Astrocyte (in vitro differentiated cells and primary cell): ENCODE results near the gene GDPD1. TPM values are rescaled to one million over a fixed set of nuclear protein-coding genes. Genes with fewer than 3 reads are reported as not detected.
"Not testable (repeated sequence)": the region's sequence is repeated elsewhere in the genome, so short reads cannot be mapped to it uniquely, and the experiment has no call there.

Source experiments
- DNase-seq: peaks from one replicate; pipeline ENCODE4 v3.0.0-alpha.2; 2010; ENCODE audit warnings: low read depth
- FAIRE-seq: peaks from 2 replicates; lab custom pipeline; 2011; peaks lifted over from hg19 to GRCh38; lab: Jason Lieb, UNC
- H2AFZ ChIP-seq: 2 replicates; pipeline ENCODE4 v1.6.0; 2012; ENCODE audit warnings: low read depth, low read length, inconsistent platforms
- H3K27ac ChIP-seq: 2 replicates; pipeline ENCODE4 v1.5.1; 2011; ENCODE audit warnings: low read depth, low read length, inconsistent platforms
- H3K27me3 ChIP-seq: 2 replicates; pipeline ENCODE4 v1.6.0; 2011; ENCODE audit warnings: low read length, inconsistent platforms; ENCODE audit not compliant: insufficient read depth
- H3K36me3 ChIP-seq: 2 replicates; pipeline ENCODE4 v1.5.1; 2011; ENCODE audit warnings: low read length, inconsistent platforms; ENCODE audit not compliant: insufficient read depth
- H3K4me1 ChIP-seq: 2 replicates; pipeline ENCODE4 v1.5.1; 2011; ENCODE audit warnings: low read length, inconsistent platforms; ENCODE audit not compliant: insufficient read depth
- H3K4me2 ChIP-seq: 2 replicates; pipeline ENCODE4 v1.6.0; 2012; ENCODE audit warnings: low read length, inconsistent platforms
- H3K4me3 ChIP-seq: 2 replicates; pipeline ENCODE4 v1.5.1; 2011; ENCODE audit warnings: low read depth, mild to moderate bottlenecking, low read length, inconsistent platforms; ENCODE audit not compliant: insufficient read depth
- H3K79me2 ChIP-seq: 2 replicates; pipeline ENCODE4 v1.6.0; 2012; ENCODE audit warnings: mild to moderate bottlenecking, low read length, inconsistent platforms; ENCODE audit not compliant: insufficient read depth
- H3K9ac ChIP-seq: 2 replicates; pipeline ENCODE4 v1.6.0; 2012; ENCODE audit warnings: mild to moderate bottlenecking, low read length, inconsistent platforms
- H3K9me3 ChIP-seq: 2 replicates; pipeline ENCODE4 v1.5.1; 2012; ENCODE audit warnings: low read depth, mild to moderate bottlenecking, low read length, inconsistent platforms; ENCODE audit not compliant: insufficient read depth
- H4K20me1 ChIP-seq: 2 replicates; pipeline ENCODE4 v1.6.0; 2012; ENCODE audit warnings: low read length, inconsistent platforms; ENCODE audit not compliant: insufficient read depth
- H3K27ac Mint-ChIP-seq: one replicate; pipeline ENCODE4 v1.8.0; 2021; ENCODE audit warnings: mild to moderate bottlenecking, mixed read lengths; ENCODE audit not compliant: unreplicated experiment
- H3K27me3 Mint-ChIP-seq: one replicate; pipeline ENCODE4 v1.8.0; 2021; ENCODE audit warnings: low read depth, mixed read lengths; ENCODE audit not compliant: unreplicated experiment
- H3K36me3 Mint-ChIP-seq: one replicate; pipeline ENCODE4 v1.8.0; 2021; ENCODE audit warnings: low read depth, mixed read lengths; ENCODE audit not compliant: unreplicated experiment
- H3K4me1 Mint-ChIP-seq: one replicate; pipeline ENCODE4 v1.8.0; 2021; ENCODE audit warnings: low read depth, mixed read lengths; ENCODE audit not compliant: unreplicated experiment
- H3K4me3 Mint-ChIP-seq: one replicate; pipeline ENCODE4 v1.8.0; 2021; ENCODE audit warnings: mild to moderate bottlenecking, moderate library complexity, mixed read lengths; ENCODE audit not compliant: unreplicated experiment
- H3K9me3 Mint-ChIP-seq: one replicate; pipeline ENCODE4 v1.8.0; 2021; ENCODE audit warnings: mild to moderate bottlenecking, mixed read lengths; ENCODE audit not compliant: unreplicated experiment
- CTCF ChIP-seq: IDR thresholded peaks from 2 replicates; pipeline ENCODE4 v1.5.1; 2011; ENCODE audit warnings: low read depth, mild to moderate bottlenecking, inconsistent platforms, low read length, moderate library complexity; ENCODE audit not compliant: insufficient read depth
- EZH2 ChIP-seq: IDR thresholded peaks from 2 replicates; pipeline ENCODE4 v1.6.1; 2012; ENCODE audit warnings: mild to moderate bottlenecking, low read length, inconsistent platforms; ENCODE audit not compliant: insufficient read depth
- total RNA-seq: library from RNA; stranded (reverse); gene quantifications from 2 replicates; pipeline ENCODE4 v1.2.1, GENCODE V29; 2021

The GDPD1 gene
- total RNA-seq, 1 donor from 2014 or later: 4.2 TPM

GRCh38 chr17:59174671-59175070 lies 45.6 kb upstream of the GDPD1 start:
- Histone ChIP-seq H3K79me2 (peaks cover 51% of the 10 kb centered on the region), H3K4me1 (no peaks in the 10 kb centered on the region), H3K27ac (no peak overlapping the region), H3K4me2 (no peak overlapping the region), H3K36me3 (peaks cover 9% of the 10 kb centered on the region), H3K4me3 (no peak overlapping the region), H2AFZ (no peak overlapping the region), H3K27me3 (no peaks in the 10 kb centered on the region), H3K9me3 (no peaks in the 10 kb centered on the region), H4K20me1 (no peaks in the 10 kb centered on the region), H3K9ac (no peak overlapping the region)
- H3K36me3 Mint-ChIP-seq: peaks cover 16% of the 10 kb centered on the region
- H3K27ac Mint-ChIP-seq: no peak overlapping the region
- FAIRE-seq (no peak), DNase-seq (no peak)
- peaks cover 5% of the 10 kb centered on the region for H3K9me3 Mint-ChIP-seq
- peaks cover 5% of the 10 kb centered on the region for H3K4me1 Mint-ChIP-seq
- no peak overlapping the region for H3K4me3 Mint-ChIP-seq
- TF ChIP-seq EZH2 (no peak), CTCF (no peak)
- H3K27me3 Mint-ChIP-seq: no peaks in the 10 kb centered on the region

- no peak overlapping the region for H3K4me3 Mint-ChIP-seq
- no peaks in the 10 kb centered on the region for H3K4me1 ChIP-seq
- no peaks in the 10 kb centered on the region for H4K20me1 ChIP-seq
- no peak for FAIRE-seq
- H3K27ac Mint-ChIP-seq: no peak overlapping the region
- H3K27me3 Mint-ChIP-seq: no peaks in the 10 kb centered on the region
- peaks cover 5% of the 10 kb centered on the region for H3K4me1 Mint-ChIP-seq
- no peak overlapping the region for H3K9ac ChIP-seq
- no peak overlapping the region for H2AFZ ChIP-seq
- H3K4me3 ChIP-seq: no peak overlapping the region
- H3K36me3 ChIP-seq: peaks cover 9% of the 10 kb centered on the region
- no peak for DNase-seq
- TF ChIP-seq EZH2 (no peak), CTCF (no peak)
- H3K79me2 ChIP-seq: peaks cover 49% of the 10 kb centered on the region
- H3K9me3 ChIP-seq: no peaks in the 10 kb centered on the region
- H3K9me3 Mint-ChIP-seq: peaks cover 5% of the 10 kb centered on the region
- no peak overlapping the region for H3K4me2 ChIP-seq
- H3K27ac ChIP-seq: no peak overlapping the region
- peaks cover 16% of the 10 kb centered on the region for H3K36me3 Mint-ChIP-seq
- H3K27me3 ChIP-seq: no peaks in the 10 kb centered on the region
Observed at GRCh38 chr17:59175076-59175475, 45.2 kb upstream of the GDPD1 start.

GRCh38 chr17:59178266-59178985 lies 41.9 kb upstream of the GDPD1 start:
- H3K9me3 Mint-ChIP-seq: peaks cover 3% of the 10 kb centered on the region
- H3K27me3 Mint-ChIP-seq: no peaks in the 10 kb centered on the region
- no peak overlapping the region for H3K4me3 Mint-ChIP-seq
- H3K27ac Mint-ChIP-seq: no peak overlapping the region
- Histone ChIP-seq H3K27me3 (no peaks in the 10 kb centered on the region), H3K4me1 (no peaks in the 10 kb centered on the region), H3K4me3 (no peak overlapping the region), H2AFZ (no peak overlapping the region), H3K36me3 (no peaks in the 10 kb centered on the region), H3K9ac (no peak overlapping the region), H3K27ac (no peak overlapping the region), H3K79me2 (peaks cover 57% of the 10 kb centered on the region), H4K20me1 (no peaks in the 10 kb centered on the region), H3K9me3 (no peaks in the 10 kb centered on the region), H3K4me2 (no peak overlapping the region)
- H3K36me3 Mint-ChIP-seq: peaks cover 15% of the 10 kb centered on the region
- peaks cover 5% of the 10 kb centered on the region for H3K4me1 Mint-ChIP-seq
- TF ChIP-seq CTCF: no peak
- no peak for TF ChIP-seq EZH2
- DNase-seq (no peak), FAIRE-seq (no peak)

- not testable (repeated sequence) for FAIRE-seq, H3K9ac ChIP-seq, H3K9me3 Mint-ChIP-seq, H3K27me3 ChIP-seq, DNase-seq, H4K20me1 ChIP-seq, H3K4me3 Mint-ChIP-seq, H3K27ac Mint-ChIP-seq, H3K4me2 ChIP-seq, H3K36me3 Mint-ChIP-seq, H3K4me1 Mint-ChIP-seq, H3K27me3 Mint-ChIP-seq, H2AFZ ChIP-seq, H3K4me1 ChIP-seq, H3K4me3 ChIP-seq, H3K9me3 ChIP-seq, H3K27ac ChIP-seq, H3K36me3 ChIP-seq
- H3K79me2 ChIP-seq: peaks cover 47% of the 10 kb centered on the region
Observed at GRCh38 chr17:59179601-59180000, 40.7 kb upstream of the GDPD1 start.
